Suppressor macrophage treated with lipopolysaccharide for 4 hours (primary cell): ENCODE data around the gene VANGL1.

ENCODE experiments used
- DNase-seq: peaks from one replicate; pipeline ENCODE4 v3.0.0-alpha.2; 2020

The VANGL1 gene

DNA sequence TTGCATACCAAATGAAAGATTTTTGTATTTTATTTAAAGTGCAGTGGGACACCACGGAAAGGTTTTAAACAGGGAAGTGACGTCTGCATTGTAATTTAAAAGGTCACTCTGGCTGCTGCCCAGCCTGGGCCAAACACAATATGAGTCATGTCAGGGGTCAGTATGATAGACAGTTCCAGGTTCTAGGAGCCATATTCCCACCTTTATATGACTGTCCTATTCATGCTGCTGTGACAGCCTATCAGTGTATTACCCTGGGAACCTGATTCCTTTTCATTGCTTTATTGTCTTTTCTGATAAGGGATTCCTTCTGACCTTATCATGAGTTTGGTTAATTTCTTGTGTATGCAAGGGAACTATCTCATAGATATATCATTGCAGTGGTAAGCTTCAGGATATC, 5.3 kb downstream of the VANGL1 start:
- DNase-seq, result peak; percentile 12

DNA sequence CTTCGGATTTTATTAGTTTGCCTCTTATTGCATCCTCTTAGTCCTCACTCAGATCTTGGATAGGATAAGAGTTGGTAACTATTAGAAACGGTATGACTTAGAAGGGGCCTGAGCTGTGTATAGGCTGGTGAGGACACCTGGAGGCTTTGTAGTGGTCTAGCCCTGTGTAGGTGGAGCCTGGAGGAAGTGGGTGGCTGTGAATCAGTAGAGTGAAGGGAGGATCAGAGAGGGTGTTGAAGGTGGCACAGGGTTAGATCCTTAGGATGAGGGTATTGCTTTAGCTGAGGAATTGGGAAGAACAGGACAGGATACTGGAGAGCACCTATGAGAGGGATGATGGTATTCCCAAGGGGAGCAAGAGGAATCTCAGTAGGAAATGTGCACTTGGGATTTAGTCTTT, 5.7 kb downstream of the VANGL1 start:
- DNase-seq, result no peak

DNA sequence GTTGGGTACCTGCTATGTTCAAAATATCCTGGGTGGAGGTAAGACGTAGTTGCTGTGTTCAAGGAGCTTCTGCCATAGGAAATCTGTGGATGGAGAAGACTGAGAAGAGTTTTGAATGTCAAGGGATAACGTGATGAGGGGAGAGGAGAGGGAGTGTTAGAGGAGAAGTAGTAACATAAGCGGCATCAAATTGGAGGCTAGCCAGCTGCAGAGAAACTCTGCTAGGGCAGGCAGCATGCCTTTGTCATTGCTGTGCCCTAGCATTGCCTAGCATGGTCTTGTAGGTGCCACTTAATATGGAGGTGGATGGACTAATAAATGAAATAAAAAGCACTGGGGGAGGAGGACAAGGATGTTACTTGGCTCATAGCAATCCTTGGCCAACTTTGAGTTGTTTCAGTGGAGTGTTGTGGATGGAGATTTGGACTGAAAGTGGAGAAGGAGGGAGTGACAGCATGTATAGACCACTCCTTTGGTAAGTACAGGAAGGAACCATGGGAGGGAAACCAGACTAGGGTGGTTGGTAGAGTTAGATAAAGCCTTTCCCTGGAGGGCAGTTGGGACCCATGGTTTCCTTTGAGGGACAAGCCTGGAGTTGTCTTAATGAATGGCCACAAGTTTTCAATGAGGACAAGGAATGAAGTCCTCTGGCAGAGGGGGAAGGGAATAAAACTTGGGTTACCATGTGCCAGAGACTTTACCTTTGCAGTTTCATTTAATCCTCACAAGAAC, 6.3 kb downstream of the VANGL1 start:
- no peak for DNase-seq

DNA sequence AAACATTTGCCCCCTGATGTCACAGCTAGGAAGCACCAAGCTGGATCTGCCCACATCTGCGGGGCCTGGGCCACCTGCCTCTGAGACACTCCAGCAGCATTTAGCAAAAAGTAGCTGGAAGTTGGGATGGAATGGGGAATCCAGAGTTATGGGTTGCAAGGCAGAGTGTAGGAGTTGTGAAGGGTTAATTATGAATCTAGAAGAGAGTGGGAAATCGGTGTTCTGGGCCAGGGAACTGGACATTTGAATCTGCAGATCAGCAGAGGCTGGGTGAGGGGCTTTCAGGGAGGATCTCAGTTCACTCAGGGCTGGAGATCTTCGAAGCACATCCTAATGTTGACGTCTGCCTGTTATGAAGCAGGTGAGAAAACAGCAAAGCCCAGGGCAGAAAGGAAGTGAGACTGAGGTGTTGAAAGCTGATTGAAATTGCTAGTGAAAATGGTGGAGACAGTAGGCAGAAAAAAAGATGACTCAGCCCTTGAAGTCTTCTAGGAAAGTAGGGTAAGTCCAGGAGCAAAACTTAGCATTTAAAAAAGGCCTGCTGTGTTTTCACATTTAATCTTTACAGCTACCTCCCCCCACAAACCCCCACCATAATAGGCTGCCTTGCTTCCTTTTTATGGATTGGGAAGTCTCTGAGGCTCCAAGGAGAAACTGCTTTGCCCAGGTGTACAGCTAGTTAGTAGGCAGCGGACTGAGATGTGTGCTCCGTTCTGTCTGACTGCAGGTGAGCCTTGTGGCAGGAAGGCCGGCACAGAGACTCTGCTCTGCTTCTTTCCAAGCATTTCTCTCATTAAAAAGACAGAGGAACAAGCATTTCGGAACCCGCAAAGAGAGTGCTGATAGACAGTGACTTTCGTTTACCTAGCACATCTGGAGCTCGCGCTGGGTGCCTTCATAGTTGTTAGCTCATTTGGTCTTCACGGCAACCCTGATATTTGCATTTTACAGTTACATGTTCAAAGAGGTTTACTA, 7.2 kb downstream of the VANGL1 start:
- no peak for DNase-seq

DNA sequence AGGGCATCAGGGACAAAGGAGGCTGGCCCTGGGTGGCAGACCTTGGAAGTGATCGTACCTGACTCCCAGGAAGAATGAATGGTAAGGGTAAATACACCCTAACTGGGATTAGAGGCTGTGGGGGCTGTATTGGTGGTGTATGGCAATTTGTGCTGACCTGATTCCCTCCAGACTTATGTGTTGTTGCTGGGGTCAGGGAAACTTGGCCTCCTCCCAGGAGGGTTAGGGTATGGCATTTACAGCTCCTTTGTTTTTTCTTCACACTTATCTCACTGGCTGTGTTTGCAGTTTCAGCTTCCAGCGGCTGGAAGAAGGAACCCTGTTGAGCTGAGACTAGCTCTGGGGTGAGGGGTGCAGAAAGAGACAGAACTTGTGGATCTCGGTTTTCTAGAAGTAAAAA, 8.2 kb downstream of the VANGL1 start:
- no peak for DNase-seq

DNA sequence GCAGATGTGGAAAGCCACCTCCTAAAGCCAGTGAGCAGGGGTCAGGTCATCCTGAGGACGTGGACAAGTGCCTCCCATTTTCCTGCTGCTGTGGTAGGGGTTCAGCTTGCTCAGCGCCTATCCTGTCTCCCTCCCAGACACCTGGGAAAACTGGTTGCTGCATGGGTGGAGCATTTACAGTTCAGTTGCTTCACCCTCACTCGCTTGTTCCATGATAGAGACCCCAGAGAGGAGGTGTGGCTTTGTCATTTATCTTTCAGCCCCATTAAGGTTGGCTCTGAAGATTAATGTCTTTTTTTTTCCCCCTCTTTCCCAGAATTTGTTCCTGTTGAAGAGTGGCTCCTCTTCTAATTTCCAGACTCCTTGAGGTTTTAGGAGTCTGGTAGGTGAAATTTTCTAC, 9.2 kb downstream of the VANGL1 start:
- DNase-seq, result no peak

DNA sequence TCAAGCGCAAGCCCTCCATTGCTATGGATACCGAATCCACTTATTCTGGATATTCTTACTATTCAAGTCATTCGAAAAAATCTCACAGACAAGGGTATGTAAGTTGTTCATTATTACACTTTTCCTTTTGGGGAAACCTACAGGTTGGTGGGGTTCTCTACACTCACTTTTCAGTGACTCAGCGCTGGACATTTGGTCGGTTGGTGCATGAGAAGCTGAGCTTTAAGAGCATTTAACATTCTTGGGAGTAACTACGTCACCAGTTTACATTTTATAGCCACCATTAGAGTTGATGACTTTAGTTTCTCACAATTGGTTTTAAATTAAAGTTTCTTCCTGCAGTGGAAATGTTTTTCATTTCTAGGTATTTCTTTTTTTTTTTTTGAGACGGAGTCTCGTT, 9.6 kb downstream of the VANGL1 start:
- no peak for DNase-seq

DNA sequence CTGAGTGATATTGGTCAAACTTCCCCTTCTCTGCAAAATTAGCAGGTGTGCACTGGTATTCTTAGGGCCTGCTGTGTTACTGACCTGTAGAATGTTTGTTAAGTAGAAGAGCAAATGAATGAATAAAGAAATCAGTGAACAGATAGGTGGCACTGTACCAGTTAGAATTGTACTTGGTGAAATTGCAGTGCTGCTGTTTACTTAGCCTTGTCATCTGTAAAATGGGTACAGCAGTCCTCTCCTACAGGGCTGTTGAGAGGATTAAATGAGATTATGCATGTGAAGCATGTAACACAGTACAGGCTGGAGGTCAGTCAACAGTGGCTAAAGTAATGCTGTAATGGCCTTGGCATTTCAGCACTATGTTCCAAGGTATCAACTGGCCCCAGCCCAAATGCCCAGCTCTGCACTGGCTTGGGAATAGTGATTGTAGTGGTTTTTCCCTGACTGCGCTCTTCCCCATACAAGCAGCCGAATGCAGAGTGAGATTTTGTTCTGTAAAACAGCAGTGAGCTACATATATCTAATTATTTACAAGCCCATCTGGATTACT, 10.5 kb downstream of the VANGL1 start:
- DNase-seq, result no peak

DNA sequence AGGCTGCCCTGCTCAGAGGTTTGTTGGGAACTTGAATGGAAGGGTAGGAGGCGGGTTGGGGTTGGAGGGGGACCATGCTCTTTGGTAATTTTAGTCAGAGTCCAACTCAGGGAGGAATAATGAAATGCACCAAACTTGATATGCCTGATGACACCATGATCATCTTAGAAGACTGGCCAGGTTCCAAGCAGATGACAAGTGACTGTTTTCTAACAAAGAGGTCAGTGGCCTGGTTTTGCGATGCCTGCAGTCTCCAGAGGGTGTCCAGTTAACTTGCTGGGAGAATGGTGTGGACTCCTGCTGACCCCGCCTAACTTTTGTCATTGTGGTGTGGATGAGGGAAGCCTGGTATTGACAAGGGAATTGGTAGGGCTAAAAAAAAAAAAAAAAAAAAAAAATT, 12.4 kb downstream of the VANGL1 start:
- no peak for DNase-seq

DNA sequence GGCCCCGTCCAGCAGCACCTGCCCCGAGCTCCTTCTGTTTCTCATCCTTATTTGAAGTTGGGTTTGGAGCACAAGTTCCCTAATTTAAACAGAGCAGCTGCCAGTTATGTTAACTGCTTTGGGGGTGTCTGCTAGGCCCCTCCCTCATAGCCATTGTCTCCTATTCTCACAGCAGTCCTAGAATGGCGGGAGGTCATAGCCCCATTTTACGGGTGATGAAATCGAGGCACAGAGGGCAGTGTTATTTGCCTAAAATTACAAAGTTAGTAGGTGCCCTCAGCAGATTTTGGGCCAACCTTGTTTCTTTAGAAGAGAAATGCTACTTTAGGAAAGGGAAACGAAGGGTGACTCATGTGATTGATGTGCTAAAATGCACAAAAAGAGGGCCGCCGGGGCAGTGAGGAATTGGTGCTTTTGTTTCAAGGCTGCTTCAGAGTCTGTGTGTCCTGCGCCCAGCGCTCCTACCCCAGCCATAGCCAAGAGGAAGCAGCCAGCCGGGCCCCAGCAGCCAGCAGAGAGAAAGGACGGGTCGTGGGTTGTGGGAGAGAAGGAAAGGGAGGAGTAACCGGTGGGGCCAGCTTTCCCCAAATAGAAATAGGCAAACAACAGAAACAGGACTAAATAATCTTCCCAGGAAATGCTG, 13.0 kb downstream of the VANGL1 start:
- peak; percentile 25 for DNase-seq

DNA sequence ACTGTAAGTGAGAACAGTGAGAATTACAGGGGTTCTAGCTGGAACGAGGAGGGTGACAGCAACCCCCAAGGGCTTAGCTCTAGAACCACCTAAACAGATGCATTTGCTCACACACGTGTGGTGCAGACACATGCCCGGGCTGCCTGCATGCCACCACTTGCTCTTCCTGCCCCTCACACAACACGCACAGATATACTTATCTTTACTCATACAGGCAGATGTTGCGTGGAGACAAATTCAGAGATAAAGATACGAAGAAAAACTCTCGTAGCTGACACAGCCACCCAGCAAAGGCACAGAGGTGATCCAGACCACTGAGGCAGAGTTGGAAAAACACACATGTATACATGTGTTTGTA, 13.5 kb downstream of the VANGL1 start:
- no peak for DNase-seq

DNA sequence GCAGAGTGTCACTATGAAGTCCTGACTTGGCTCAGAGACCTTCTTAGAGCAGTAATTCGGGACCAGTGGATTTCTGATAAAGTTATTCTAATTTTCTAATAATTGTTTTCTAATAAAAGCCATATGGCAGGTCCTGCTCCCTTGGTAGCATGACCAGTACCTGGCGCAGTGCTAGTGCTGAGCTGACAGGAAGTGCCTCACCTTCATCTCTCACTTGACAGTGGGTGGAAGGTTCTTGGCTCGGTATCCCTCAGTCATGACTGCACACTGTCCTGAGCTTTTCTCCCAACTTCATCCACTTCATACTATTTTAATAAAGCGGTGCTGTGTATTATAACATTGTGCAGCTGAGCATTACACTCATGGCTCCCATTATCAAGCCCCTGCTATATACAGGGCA, 14.1 kb downstream of the VANGL1 start:
- DNase-seq, result no peak

DNA sequence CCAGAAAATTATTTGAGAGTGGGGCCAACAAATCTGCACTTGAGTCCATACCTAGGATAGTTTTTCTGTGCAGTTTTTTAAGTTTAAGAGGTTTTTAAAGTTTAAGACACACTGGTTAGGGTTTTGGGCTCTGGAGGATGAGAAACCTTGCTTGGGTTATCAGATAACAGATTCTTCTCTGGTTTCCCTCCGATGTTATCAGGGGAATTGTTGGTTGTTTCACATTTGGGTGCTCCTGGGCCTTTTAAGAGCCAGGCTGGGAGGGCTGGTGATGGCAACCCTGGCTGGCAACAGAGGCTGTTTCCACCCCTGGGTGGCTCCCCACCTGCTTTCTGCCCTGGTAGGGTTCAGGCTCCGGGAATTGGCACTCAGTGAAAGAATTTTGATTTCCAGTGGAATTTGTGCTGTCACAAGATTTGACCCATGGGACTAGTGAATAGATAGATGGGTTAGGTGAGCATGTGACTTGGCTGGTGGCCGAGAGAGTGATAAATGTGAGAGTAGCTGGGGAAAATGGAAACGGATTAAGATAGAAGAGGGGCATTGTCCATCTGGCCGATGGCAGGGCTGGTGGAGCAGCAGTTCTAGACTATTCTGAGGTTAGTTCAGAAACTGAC, 14.8 kb downstream of the VANGL1 start:
- DNase-seq, result no peak

DNA sequence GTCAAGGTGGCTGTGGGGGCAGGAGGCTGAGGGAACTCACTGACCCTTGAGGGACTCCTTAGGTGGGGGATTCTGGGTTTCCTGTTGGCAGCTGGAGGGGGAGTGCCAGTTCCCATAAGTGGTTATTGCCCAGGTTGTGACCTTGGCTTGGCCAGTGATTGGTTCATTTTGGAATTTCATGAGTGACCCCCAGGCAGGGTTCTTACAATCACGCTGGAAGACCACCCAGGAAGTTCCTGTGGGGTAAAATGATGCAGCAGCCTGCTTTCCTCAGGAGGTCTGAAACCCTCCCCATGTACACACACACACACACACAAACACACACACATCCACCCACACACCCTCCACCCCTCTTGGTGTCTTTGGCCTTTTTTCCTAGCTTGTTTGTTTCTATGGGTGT, 16.9 kb downstream of the VANGL1 start:
- DNase-seq, result no peak

DNA sequence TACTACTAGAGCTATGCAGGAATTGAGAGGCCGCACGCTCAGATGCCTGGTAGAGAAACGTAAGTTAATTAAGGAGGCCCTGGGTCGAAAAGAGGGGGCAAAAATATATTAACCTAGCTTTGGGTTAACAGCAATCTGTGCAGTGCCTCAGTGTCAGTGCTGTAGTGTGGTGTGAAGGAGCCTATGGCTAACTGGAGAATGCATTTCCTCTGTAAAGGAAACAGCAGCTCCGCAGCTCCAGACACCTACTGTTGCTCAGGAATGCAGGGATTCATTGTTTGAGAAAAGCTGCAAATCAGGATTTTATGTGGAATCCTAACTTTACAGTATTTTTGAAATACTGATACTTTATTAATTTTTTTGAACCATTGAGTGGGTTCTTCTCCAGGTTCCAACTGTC, 18.4 kb downstream of the VANGL1 start:
- DNase-seq, result no peak

DNA sequence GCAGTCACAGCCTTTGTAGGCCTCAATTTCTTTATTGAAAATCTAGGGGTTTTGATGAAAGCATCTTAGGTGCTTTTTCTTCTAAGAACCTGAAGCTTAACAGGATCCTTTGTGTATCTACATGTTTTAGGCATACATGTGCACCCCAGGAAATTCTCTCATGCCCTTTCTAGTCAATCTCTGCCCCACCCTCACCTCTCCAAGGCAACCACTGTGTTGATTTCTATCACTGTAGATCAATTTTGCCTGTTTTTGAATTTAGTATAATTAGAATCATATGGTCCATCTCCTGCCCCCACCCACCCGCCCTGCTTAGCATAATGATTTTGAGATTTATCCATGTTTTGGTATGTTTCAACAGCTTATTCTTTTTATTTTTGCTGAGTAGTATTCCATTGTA, 19.4 kb downstream of the VANGL1 start:
- DNase-seq, result no peak

DNA sequence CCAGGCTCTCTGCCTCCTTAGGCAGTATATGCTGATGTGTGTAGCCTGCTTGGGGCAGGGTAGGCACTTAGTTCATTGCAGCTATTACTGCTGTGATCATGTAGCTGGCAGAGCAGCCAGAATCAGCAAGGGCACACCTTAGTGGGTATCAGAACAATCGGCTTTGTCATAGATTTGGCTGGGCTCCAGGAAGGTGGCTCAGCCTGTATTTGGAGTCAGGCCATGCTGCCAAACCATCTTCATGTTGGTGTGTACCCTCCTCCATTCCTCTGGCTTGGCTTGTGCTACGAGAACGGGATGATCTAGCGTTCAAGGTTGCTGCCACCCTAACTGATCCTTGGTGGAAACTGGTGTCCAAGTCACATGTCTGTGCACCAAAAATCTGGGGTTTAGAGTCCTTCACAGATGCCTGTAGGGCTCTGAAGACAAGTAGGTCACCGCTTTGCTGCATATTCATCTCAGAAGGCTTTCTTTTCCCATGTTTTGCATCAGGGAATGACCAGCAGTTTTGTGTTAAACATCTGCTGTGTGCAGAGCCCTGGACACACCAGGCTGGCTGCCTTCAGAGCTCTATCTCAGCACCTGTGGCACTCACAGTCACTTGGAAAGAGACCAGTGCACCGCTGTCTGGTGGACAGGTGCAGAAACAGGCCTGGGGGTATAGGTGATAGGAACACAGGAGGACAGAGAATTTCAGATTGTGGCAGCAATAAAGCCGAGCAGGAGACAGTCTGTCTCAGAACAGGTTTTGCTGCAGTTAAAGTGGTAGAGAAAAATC, 23.7 kb downstream of the VANGL1 start:
- DNase-seq, result no peak

DNA sequence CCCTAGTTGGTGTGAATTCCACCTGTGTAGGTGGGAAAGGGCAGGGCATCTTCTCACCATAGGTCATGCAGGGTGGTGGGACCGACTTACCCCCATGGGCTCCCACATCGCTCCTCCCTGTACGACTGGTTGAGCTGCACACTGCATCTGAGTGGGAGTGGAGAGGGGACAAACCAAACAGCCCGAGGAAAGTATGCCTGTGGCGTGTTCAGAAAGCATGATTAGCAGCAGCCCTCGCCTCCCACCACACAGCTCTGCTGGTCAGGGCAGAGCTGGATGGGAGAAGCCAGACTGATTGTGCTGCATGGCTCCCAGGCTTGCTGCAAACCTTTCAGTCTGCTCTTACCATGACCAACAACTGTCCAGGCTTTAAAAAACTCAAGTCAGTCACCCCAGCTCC, 24.4 kb downstream of the VANGL1 start:
- no peak for DNase-seq

DNA sequence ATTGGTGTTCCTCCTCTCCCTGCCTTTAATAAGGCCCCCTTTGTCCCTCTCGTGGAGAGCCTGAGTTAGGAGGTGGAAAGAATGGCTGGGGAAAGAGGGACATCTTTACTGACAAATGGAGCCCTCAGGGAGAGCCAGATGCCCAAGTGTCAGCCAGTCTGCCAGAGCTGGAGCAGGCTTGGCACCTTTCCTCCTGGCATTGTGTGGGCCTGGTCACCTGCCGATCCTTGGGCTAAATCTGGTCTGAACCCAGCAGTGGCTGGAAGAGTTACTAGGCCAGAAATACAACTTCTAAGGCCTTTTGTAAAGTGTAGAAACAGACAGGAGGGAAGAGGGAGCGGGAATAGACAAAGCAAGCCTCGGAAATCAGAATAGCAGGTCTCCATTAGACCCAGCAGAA, 24.9 kb downstream of the VANGL1 start:
- DNase-seq, result no peak

DNA sequence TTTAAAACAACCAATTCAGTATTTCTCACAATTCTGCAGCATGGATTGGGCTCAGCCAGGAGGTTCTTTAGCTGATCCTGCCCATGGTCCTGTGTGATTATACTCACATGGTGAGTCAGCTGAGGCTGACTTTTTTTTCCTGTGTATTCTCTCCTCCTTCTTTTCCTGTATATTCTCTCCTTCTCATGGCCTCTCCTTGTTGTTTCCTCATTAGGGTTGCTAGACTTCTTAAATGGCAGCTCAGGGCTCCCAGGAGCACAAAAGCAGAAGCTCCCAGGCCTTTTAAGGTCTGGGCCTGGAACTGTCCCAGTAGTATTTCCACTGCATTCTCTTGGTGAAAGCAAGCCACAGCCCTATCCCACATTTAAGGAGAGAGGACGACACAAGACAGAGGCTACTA, 26.8 kb downstream of the VANGL1 start:
- DNase-seq, result no peak

DNA sequence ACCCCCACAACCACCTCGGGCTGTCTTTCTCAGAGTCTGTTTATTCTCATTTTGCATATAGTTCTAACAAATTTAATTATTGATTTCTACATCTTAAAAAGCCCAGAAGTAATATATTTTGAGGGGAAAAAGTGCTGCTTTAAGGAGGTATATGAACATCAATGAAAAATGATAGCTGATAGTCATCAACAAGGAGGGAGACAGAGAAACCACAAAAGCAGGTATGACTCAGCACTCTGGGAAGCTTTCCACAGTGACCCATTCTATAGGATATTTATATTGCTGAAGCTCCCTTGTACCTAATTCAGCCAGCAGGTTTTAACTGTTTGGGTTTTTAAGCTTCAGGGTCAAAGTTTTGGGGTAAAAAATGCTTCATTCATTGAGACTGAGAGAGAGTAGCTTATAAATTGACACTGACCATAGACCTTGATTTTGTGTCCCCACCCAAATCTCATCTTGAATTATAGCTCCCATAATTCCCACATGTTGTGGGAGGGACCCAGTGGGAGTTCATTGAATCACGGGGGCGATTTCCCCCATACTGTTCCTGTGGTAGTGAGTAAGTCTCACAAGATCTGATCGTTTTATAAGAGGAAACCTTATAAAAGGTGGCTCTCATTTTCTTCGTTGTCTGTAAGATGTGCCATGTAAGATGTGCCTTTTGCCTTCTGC, 27.4 kb downstream of the VANGL1 start:
- no peak for DNase-seq

DNA sequence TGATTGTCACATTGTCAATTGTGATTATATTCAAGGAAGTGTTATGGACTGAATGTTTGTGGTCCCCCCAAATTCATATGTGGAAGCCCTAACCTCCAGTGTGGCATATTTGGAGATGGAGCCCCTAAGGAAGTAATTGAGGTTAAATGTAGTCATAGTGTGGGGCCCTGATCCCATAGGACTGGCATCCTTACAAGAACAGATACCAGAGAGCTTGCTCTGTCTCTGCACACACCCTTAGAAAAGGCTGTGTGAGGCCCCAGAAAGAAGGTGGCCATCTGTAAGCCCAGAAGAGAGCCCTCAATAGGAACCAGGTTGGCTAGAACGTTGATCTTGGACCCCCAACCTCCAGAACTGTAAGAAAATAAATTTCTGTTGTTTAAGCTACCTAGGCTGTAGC, 28.1 kb downstream of the VANGL1 start:
- DNase-seq, result no peak
